ENCODE measurements around the gene REPS1. TPM values are rescaled to one million over a fixed set of nuclear protein-coding genes. Genes with fewer than 3 reads are reported as not detected.

The REPS1 gene
- total RNA-seq, 2 experiments from 2014 or later, result 40.0 to 53.9 TPM

DNA sequence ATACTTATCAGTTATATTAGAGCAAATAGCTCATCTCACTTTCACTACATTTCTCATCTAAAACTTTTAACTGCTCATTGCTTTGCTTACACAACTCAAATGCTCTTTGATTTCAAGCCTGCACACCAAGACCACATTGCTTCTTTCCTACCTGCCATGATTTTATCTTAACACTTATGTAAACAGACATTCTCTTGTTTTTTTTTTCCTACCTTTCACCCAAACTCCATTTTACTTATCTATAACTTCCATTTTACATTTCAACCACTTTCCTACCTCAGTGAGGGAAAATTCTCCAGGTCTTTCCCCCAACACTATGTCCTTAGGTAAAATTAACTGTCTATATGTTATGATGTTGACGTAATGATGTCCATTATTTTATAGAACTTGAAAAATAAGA, 24.0 kb downstream of the REPS1 start:
- no TSS peak for BruUV-seq (replicated peaks)
- no peaks in the 10 kb centered on the region for H3K36me3 ChIP-seq (ENCODE audit: insufficient read depth, low read length)
- H3K79me2 ChIP-seq (ENCODE audit: insufficient read depth, low read depth, low read length), result peaks cover 95% of the 10 kb centered on the region; the same call in 1 of the 2 replicates

DNA sequence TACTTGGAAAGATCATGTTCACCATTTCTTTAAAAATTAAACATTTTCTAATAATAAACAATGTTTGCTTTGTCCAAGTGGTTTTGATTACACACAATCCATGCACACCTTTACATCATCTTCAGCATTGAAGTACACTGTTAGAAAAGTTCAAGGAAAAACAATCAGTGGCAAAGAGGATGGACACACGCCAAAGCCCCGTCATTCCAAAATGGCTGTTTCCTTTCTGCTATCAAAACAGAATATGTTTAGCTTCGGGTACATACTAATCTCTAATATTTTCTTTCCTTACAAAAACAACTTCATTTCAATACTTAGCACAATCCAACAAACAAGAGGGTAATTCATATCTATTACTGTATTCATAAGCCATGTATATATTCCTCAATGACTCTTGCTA, 24.5 kb downstream of the REPS1 start:
- H4K20me1 ChIP-seq (ENCODE audit: insufficient read depth, low read length), result peaks cover 12% of the 10 kb centered on the region; the same call in 1 of the 2 replicates
- TF ChIP-seq EZH2phosphoT487 (IDR thresholded peaks at IDR 0.05; ENCODE audit: borderline replicate concordance, low read depth, low read length), result no peak
- TF ChIP-seq, protein P1, sequence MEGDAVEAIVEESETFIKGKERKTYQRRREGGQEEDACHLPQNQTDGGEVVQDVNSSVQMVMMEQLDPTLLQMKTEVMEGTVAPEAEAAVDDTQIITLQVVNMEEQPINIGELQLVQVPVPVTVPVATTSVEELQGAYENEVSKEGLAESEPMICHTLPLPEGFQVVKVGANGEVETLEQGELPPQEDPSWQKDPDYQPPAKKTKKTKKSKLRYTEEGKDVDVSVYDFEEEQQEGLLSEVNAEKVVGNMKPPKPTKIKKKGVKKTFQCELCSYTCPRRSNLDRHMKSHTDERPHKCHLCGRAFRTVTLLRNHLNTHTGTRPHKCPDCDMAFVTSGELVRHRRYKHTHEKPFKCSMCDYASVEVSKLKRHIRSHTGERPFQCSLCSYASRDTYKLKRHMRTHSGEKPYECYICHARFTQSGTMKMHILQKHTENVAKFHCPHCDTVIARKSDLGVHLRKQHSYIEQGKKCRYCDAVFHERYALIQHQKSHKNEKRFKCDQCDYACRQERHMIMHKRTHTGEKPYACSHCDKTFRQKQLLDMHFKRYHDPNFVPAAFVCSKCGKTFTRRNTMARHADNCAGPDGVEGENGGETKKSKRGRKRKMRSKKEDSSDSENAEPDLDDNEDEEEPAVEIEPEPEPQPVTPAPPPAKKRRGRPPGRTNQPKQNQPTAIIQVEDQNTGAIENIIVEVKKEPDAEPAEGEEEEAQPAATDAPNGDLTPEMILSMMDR (conservative IDR thresholded peaks at IDR 0.05; ENCODE audit: low read length), result no peak
- no peak overlapping the region for H3K4me2 ChIP-seq (ENCODE audit: low read length)
- H3K4me3 ChIP-seq (ENCODE audit: low read depth, low read length, poor library complexity, severe bottlenecking), result no peak overlapping the region
- BruUV-seq (replicated peaks), result no TSS peak
- H3K36me3 ChIP-seq (ENCODE audit: insufficient read depth, low read length), result no peaks in the 10 kb centered on the region
- no peak overlapping the region for H3K27ac ChIP-seq (ENCODE audit: low read depth, low read length, poor library complexity, severe bottlenecking)
- intact Hi-C loops (cut with micrococcal nuclease; ENCODE audit: unreplicated experiment), result no loop called here
- no peak for DNase-seq (ENCODE audit: low spot score)
- no peaks in the 10 kb centered on the region for H3K4me1 ChIP-seq (ENCODE audit: insufficient read depth, low read length, poor library complexity, severe bottlenecking)
- H3K9me2 ChIP-seq (ENCODE audit: insufficient read depth, low read length), result no peaks in the 10 kb centered on the region
- H2AFZ ChIP-seq (ENCODE audit: low read length), result no peak overlapping the region
- H3K9me3 ChIP-seq (ENCODE audit: low read length), result no peaks in the 10 kb centered on the region
- CTCF ChIA-PET (ENCODE audit: unreplicated experiment), result no interaction called here
- peaks cover 95% of the 10 kb centered on the region; the same call in 1 of the 2 replicates for H3K79me2 ChIP-seq (ENCODE audit: insufficient read depth, low read depth, low read length)
- POLR2A ChIA-PET, result interaction anchor here (0.6 kb wide), 1 partner anchor 9 kb away, joined by 3 read pairs; no protein-coding TSS in a partner anchor

More for the DNA sequence above, 24.0 kb downstream of the REPS1 start:
- TF ChIP-seq, protein P1 (conservative IDR thresholded peaks at IDR 0.05; ENCODE audit: low read length), result no peak
- TF ChIP-seq EZH2phosphoT487 (IDR thresholded peaks at IDR 0.05; ENCODE audit: borderline replicate concordance, low read depth, low read length), result no peak
- Histone ChIP-seq H3K4me2 (ENCODE audit: low read length) (no peak overlapping the region), H3K4me3 (ENCODE audit: low read depth, low read length, poor library complexity, severe bottlenecking) (no peak overlapping the region), H3K27ac (ENCODE audit: low read depth, low read length, poor library complexity, severe bottlenecking) (no peak overlapping the region), H2AFZ (ENCODE audit: low read length) (no peak overlapping the region), H4K20me1 (ENCODE audit: insufficient read depth, low read length) (peaks cover 8% of the 10 kb centered on the region; the same call in 1 of the 2 replicates), H3K9me3 (ENCODE audit: low read length) (no peaks in the 10 kb centered on the region), H3K4me1 (ENCODE audit: insufficient read depth, low read length, poor library complexity, severe bottlenecking) (peaks cover 3% of the 10 kb centered on the region), H3K9me2 (ENCODE audit: insufficient read depth, low read length) (no peaks in the 10 kb centered on the region)
- intact Hi-C loops (cut with micrococcal nuclease; ENCODE audit: unreplicated experiment), result no loop called here
- DNase-seq (ENCODE audit: low spot score), result no peak
- ChIA-PET CTCF (ENCODE audit: unreplicated experiment) (no interaction called here), POLR2A (interaction anchor here (0.6 to 1.6 kb wide), 3 partner anchors 9 to 456 kb away, joined by 3 to 4 read pairs (median 3); no protein-coding TSS in a partner anchor)

DNA sequence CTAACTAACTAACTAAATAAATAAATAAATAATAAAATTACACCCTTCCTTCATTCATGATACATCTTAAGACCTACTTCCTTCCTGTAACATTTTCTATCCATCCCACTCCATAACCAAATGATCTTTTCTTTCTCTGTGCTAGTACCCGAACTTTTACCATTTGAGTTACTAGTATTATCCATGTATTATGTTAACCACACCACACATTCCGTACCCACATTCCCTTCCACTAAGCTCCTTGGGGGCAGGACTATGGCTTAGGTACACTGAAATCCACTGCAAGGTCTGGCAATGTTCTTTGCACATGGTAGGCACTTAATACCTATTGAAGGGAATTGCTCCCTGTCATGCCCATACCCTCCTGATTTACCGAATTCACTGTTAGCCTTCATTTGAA, 24.9 kb downstream of the REPS1 start:
- Histone ChIP-seq H3K79me2 (ENCODE audit: insufficient read depth, low read depth, low read length) (peaks cover 95% of the 10 kb centered on the region; the same call in 1 of the 2 replicates), H4K20me1 (ENCODE audit: insufficient read depth, low read length) (peaks cover 12% of the 10 kb centered on the region), H3K4me3 (ENCODE audit: low read depth, low read length, poor library complexity, severe bottlenecking) (no peak overlapping the region), H3K36me3 (ENCODE audit: insufficient read depth, low read length) (no peaks in the 10 kb centered on the region), H3K9me2 (ENCODE audit: insufficient read depth, low read length) (no peaks in the 10 kb centered on the region), H3K27ac (ENCODE audit: low read depth, low read length, poor library complexity, severe bottlenecking) (no peak overlapping the region), H3K4me2 (ENCODE audit: low read length) (no peak overlapping the region), H2AFZ (ENCODE audit: low read length) (no peak overlapping the region), H3K4me1 (ENCODE audit: insufficient read depth, low read length, poor library complexity, severe bottlenecking) (peaks cover 4% of the 10 kb centered on the region), H3K9me3 (ENCODE audit: low read length) (no peaks in the 10 kb centered on the region)
- DNase-seq (ENCODE audit: low spot score), result no peak
- intact Hi-C loops (cut with micrococcal nuclease; ENCODE audit: unreplicated experiment), result no loop called here
- BruUV-seq (replicated peaks), result no TSS peak
- ChIA-PET CTCF (ENCODE audit: unreplicated experiment) (no interaction called here), POLR2A (interaction anchor here (0.9 kb wide), 1 partner anchor 8 kb away, joined by 4 read pairs; no protein-coding TSS in a partner anchor)
- TF ChIP-seq, protein P1 (conservative IDR thresholded peaks at IDR 0.05; ENCODE audit: low read length), result no peak

All from OCI-LY7 (cell line).